ENCODE data around the gene SERPINB3. TPM values are rescaled to one million over a fixed set of nuclear protein-coding genes. Genes with fewer than 3 reads are reported as not detected.

The SERPINB3 gene
- total and polyA plus RNA-seq, 2 of the 8 experiments (the other 6 are each of a cell fraction or from before 2014, with no cell fraction given): 0.17 to 0.18 TPM

DNA sequence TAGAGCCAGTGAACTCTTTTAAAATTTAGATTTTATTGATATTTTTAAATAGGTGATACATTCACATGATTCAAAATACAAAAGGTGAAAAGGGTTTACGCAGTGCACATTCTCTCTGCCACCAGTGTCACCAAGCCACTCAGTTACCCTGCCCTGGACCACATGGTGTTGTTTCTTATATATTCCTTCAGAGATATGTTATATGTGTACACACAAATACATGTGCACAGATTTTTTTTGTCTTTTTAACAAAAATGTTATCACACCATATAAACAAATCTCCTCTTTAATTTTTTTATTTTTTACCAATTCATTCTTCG lies 43.8 kb downstream of the SERPINB3 start (continued):
- TF ChIP-seq ASH2L (IDR thresholded peaks at IDR 0.05; ENCODE audit: low read length) (no peak), POU5F1 (IDR thresholded peaks at IDR 0.05; ENCODE audit: low read depth, low read length) (no peak), HDAC6 (IDR thresholded peaks at IDR 0.05; ENCODE audit: low read depth, low read length) (no peak), E2F6 (IDR thresholded peaks at IDR 0.05) (no peak)
- TF ChIP-seq, protein P1, sequence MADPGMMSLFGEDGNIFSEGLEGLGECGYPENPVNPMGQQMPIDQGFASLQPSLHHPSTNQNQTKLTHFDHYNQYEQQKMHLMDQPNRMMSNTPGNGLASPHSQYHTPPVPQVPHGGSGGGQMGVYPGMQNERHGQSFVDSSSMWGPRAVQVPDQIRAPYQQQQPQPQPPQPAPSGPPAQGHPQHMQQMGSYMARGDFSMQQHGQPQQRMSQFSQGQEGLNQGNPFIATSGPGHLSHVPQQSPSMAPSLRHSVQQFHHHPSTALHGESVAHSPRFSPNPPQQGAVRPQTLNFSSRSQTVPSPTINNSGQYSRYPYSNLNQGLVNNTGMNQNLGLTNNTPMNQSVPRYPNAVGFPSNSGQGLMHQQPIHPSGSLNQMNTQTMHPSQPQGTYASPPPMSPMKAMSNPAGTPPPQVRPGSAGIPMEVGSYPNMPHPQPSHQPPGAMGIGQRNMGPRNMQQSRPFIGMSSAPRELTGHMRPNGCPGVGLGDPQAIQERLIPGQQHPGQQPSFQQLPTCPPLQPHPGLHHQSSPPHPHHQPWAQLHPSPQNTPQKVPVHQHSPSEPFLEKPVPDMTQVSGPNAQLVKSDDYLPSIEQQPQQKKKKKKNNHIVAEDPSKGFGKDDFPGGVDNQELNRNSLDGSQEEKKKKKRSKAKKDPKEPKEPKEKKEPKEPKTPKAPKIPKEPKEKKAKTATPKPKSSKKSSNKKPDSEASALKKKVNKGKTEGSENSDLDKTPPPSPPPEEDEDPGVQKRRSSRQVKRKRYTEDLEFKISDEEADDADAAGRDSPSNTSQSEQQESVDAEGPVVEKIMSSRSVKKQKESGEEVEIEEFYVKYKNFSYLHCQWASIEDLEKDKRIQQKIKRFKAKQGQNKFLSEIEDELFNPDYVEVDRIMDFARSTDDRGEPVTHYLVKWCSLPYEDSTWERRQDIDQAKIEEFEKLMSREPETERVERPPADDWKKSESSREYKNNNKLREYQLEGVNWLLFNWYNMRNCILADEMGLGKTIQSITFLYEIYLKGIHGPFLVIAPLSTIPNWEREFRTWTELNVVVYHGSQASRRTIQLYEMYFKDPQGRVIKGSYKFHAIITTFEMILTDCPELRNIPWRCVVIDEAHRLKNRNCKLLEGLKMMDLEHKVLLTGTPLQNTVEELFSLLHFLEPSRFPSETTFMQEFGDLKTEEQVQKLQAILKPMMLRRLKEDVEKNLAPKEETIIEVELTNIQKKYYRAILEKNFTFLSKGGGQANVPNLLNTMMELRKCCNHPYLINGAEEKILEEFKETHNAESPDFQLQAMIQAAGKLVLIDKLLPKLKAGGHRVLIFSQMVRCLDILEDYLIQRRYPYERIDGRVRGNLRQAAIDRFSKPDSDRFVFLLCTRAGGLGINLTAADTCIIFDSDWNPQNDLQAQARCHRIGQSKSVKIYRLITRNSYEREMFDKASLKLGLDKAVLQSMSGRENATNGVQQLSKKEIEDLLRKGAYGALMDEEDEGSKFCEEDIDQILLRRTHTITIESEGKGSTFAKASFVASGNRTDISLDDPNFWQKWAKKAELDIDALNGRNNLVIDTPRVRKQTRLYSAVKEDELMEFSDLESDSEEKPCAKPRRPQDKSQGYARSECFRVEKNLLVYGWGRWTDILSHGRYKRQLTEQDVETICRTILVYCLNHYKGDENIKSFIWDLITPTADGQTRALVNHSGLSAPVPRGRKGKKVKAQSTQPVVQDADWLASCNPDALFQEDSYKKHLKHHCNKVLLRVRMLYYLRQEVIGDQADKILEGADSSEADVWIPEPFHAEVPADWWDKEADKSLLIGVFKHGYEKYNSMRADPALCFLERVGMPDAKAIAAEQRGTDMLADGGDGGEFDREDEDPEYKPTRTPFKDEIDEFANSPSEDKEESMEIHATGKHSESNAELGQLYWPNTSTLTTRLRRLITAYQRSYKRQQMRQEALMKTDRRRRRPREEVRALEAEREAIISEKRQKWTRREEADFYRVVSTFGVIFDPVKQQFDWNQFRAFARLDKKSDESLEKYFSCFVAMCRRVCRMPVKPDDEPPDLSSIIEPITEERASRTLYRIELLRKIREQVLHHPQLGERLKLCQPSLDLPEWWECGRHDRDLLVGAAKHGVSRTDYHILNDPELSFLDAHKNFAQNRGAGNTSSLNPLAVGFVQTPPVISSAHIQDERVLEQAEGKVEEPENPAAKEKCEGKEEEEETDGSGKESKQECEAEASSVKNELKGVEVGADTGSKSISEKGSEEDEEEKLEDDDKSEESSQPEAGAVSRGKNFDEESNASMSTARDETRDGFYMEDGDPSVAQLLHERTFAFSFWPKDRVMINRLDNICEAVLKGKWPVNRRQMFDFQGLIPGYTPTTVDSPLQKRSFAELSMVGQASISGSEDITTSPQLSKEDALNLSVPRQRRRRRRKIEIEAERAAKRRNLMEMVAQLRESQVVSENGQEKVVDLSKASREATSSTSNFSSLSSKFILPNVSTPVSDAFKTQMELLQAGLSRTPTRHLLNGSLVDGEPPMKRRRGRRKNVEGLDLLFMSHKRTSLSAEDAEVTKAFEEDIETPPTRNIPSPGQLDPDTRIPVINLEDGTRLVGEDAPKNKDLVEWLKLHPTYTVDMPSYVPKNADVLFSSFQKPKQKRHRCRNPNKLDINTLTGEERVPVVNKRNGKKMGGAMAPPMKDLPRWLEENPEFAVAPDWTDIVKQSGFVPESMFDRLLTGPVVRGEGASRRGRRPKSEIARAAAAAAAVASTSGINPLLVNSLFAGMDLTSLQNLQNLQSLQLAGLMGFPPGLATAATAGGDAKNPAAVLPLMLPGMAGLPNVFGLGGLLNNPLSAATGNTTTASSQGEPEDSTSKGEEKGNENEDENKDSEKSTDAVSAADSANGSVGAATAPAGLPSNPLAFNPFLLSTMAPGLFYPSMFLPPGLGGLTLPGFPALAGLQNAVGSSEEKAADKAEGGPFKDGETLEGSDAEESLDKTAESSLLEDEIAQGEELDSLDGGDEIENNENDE (IDR thresholded peaks at IDR 0.05; ENCODE audit: insufficient replicate concordance, low read length): no peak
